ENCODE results near the gene SLC2A13.
"Not testable (repeated sequence)": the region's sequence is repeated elsewhere in the genome, so short reads cannot be mapped to it uniquely, and the experiment has no call there.

Gene SLC2A13

GRCh38 chr12:39803151-39803550 lies 302.7 kb downstream of the SLC2A13 start:
- in situ Hi-C loops (cut with MboI; ENCODE audit: low pct_unique_long_range_greater_than_20kb, low sequenced_read_pairs): no loop called here

DNA sequence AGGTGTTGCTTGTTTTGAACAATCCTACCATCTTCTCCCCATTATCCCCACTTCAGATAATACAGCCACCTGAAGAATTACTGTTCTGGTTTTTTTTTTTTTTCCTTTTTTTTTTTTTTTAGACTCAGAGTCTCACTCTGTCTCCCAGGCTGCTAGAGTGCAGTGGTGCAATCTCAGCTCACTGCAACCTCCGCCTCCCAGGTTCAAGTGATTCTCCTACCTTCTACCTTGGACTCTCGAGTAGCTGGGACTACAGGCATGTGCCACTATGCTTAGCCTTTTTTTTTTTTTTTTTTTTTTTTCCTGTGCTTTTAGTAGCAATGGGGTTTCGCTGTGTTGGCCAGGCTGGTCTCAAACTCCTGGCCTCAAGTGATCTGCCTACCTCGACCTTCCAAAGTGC lies 306.9 kb downstream of the SLC2A13 start:
- no peak for DNase-seq
- in situ Hi-C loops (cut with MboI; ENCODE audit: low pct_unique_long_range_greater_than_20kb, low sequenced_read_pairs): loop anchor here (25.0 kb wide), 1 partner anchor 338 kb away; no protein-coding TSS in a partner anchor

More at GRCh38 chr12:39803151-39803550, 302.7 kb downstream of the SLC2A13 start:
- DNase-seq: no peak

DNA sequence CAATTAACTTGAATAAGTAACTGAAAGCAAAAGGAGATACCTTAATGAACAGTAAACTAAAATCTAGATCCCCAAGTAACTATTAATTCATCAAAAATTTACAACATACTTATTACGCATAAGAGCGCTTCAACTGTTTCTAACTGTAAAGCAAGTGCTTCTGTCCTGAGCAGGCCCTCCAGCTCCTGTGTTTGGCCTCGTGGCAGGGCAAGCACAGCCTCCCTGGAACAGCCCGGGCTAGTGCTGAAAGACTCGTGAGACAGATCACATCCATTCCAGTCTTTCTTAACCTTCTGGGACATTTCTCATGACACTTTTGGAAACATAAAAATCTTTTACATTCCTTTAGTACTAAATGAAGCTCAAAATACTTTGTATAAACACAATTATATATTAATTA lies 307.5 kb downstream of the SLC2A13 start:
- in situ Hi-C loops (cut with MboI; ENCODE audit: low pct_unique_long_range_greater_than_20kb, low sequenced_read_pairs): loop anchor here (25.0 kb wide), 1 partner anchor 339 kb away; no protein-coding TSS in a partner anchor
- no peak for DNase-seq

- no peak for DNase-seq
- in situ Hi-C loops (cut with MboI; ENCODE audit: low pct_unique_long_range_greater_than_20kb, low sequenced_read_pairs): loop anchor here (25.0 kb wide), 1 partner anchor 342 kb away; no protein-coding TSS in a partner anchor
Measured at GRCh38 chr12:39795481-39795880, 310.4 kb downstream of the SLC2A13 start.

DNA sequence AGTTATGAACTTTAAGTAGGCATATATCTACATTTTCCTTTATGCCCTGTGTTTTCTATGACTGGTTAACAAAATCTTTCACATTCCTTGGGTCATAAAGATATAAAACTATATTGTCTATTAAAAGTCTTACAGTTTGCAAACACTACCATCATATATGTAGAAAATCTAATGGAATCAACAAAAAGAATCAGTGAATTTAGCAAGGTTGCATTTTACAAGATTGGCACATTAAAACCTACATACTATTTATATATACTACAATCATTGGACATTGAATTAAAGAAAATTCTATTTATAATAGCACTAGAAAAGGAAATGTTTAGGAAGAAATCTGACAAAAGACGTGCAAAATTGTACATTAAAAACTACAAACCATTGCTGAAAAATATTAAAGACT lies 312.9 kb downstream of the SLC2A13 start:
- DNase-seq: no peak
- in situ Hi-C loops (cut with MboI; ENCODE audit: low pct_unique_long_range_greater_than_20kb, low sequenced_read_pairs): loop anchor here (25.0 kb wide), 1 partner anchor 344 kb away; no protein-coding TSS in a partner anchor

DNA sequence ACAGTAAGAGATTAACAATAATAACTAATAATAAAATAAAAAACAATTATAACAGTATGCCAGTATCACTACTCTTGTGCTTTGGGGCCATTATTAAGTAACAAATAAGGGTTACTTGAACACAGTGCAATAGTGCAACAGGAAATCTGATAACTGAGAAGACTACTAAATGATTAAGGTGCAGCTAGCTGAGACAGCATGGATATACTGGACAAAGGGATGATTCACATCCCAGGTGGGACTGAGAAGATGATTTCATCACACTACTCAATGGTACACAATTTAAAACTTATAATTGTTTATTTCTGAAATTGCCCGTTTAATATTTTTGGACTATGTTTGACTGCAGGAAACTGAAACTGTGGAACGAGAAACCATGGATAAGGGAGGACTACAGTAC lies 317.6 kb downstream of the SLC2A13 start:
- in situ Hi-C loops (cut with MboI; ENCODE audit: low pct_unique_long_range_greater_than_20kb, low sequenced_read_pairs): loop anchor here (25.0 kb wide), 1 partner anchor 349 kb away; no protein-coding TSS in a partner anchor
- DNase-seq: no peak

DNA sequence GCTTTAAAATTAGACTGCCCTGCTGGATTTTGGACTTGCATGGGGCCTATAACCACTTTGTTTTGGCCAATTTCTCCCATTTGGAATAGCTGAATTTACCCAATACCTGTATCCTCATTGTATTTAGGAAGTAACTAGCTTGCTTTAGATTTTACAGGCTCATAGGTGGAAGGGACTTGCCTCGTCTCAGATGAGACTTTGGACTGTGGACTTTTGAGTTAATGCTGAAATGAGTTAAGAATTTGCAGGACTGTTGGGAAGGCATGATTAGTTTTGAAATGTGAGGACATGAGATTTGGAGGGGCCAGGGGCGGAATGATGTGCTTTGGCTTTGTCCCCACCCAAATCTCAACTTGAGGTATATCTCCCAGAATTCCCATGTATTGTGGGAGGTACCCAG lies 320.1 kb downstream of the SLC2A13 start:
- in situ Hi-C loops (cut with MboI; ENCODE audit: low pct_unique_long_range_greater_than_20kb, low sequenced_read_pairs): loop anchor here (25.0 kb wide), 1 partner anchor 351 kb away; no protein-coding TSS in a partner anchor
- DNase-seq: not testable (repeated sequence)

DNA sequence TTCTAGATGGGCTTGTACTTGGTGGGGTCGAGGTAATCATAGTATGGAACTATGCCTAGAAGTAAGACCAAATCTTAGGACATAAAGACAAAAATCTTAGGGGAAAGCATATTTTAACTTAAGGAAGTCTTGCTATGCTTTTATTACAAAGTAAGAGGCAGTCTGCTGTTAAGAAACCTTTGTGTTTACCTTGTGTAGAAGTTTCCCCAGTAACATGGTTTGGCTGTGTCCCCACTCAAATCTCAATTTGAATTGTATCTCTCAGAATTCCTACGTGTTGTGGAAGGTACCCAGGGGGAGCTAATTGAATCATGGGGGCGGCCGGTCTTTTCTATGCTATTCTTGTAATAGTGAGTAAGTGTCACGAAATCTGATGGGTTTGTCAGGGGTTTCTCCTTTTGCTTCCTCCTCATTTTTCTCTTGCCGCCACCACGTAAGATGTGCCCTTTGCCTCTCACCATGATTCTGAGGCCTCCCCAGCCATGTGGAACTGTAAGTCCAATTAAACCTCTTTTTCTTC lies 323.8 kb downstream of the SLC2A13 start:
- DNase-seq: no peak
- in situ Hi-C loops (cut with MboI; ENCODE audit: low pct_unique_long_range_greater_than_20kb, low sequenced_read_pairs): loop anchor here (25.0 kb wide), 1 partner anchor 355 kb away; no protein-coding TSS in a partner anchor

DNA sequence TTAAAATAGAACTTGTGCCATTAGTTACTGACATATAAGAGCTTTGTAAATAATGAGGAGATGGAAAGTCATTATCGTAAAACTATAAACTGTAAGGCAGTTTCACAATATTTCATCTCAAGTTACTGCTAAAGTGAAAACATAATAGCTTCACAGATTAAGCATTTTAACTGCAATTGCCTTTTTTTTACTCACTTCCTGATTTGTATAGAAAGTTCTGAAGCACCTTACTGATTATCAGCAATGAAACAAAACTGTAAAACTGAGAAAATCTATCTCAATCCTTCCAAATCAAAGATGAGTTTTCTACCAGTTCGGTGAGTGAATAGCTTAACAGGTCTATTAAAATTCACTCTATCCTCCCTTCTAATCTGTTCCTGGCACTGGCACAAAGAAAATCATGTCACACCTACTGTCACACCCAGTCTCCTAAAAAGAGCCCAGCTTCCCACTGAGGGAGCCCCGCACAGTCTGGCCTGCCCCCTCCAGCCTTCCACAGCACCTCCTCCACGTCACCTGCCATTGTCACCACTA lies 324.9 kb downstream of the SLC2A13 start:
- in situ Hi-C loops (cut with MboI; ENCODE audit: low pct_unique_long_range_greater_than_20kb, low sequenced_read_pairs): loop anchor here (25.0 kb wide), 1 partner anchor 356 kb away; no protein-coding TSS in a partner anchor
- DNase-seq: no peak

DNA sequence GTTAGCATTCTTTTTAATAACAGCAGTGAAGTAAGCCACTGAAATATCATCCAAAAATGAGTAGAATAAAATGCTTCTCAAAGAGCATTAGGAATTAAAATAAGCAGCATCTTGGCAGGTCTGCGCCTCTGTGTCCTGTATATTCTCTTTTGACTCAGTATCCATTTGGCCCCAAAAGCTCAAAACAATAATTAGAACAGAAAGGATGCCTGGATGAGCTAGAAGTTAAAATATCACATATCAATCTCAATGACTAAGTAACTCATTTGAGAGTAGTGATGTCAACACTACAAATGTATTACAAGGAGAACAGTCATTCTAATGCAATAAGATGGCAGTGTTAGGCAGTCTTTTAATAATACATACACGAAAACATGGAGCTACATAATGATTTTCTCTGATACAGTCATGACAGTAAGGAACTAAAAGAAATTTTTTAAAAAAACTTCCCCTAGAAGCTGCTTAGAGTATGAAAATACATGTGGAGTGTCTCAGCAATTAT lies 325.4 kb downstream of the SLC2A13 start:
- in situ Hi-C loops (cut with MboI; ENCODE audit: low pct_unique_long_range_greater_than_20kb, low sequenced_read_pairs): loop anchor here (25.0 kb wide), 1 partner anchor 357 kb away; no protein-coding TSS in a partner anchor
- no peak for DNase-seq

- DNase-seq: no peak
- in situ Hi-C loops (cut with MboI; ENCODE audit: low pct_unique_long_range_greater_than_20kb, low sequenced_read_pairs): loop anchor here (25.0 kb wide), 1 partner anchor 357 kb away; no protein-coding TSS in a partner anchor
Measured at GRCh38 chr12:39779768-39780340, 326.0 kb downstream of the SLC2A13 start.

GRCh38 chr12:39777465-39777864 lies 328.4 kb downstream of the SLC2A13 start:
- no peak for DNase-seq
- in situ Hi-C loops (cut with MboI; ENCODE audit: low pct_unique_long_range_greater_than_20kb, low sequenced_read_pairs): loop anchor here (25.0 kb wide), 1 partner anchor 360 kb away; no protein-coding TSS in a partner anchor

DNA sequence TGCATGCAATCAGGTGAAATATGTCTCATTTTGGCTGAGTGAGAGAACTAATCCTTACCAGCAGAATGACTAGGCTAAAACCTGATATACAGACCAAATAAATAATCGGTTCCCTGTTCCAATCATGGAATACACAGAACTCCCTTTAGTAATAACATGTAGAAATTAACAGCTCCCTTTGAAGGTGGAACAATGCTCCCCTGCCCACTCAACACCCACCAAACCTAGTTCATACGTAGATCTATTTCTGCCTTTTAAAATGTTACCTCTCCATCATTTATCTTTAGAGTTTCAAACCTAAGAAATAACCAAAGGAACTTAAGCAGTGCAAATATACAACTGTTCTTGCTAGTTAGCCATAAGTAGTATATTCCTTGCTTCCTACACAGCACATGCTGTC lies 332.6 kb downstream of the SLC2A13 start:
- no peak for DNase-seq
- in situ Hi-C loops (cut with MboI; ENCODE audit: low pct_unique_long_range_greater_than_20kb, low sequenced_read_pairs): no loop called here

GRCh38 chr12:39772821-39773259 lies 333.0 kb downstream of the SLC2A13 start:
- in situ Hi-C loops (cut with MboI; ENCODE audit: low pct_unique_long_range_greater_than_20kb, low sequenced_read_pairs): no loop called here
- DNase-seq: no peak

DNA sequence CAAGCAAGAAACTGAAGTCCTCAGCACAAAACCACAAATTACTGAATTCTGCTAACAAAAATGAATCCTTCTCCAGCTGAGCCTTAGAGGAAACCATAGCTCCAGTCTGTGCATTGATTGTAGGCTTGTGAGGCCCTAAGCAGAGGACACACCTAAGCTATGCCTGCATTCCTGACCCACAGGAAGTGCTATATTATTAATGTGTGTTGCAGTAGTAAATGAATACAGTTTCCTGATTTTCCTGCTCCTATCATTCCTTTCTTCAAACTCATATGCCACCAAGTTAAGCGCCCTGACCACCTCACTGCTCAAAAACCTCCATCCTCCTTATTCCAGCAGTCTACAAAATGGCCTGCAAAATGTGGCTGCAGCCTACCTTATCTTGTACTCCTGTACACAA lies 334.4 kb downstream of the SLC2A13 start:
- no peak for DNase-seq
- in situ Hi-C loops (cut with MboI; ENCODE audit: low pct_unique_long_range_greater_than_20kb, low sequenced_read_pairs): no loop called here

- DNase-seq: peak; percentile 32
- in situ Hi-C loops (cut with MboI; ENCODE audit: low pct_unique_long_range_greater_than_20kb, low sequenced_read_pairs): no loop called here
Measured at GRCh38 chr12:39764944-39765560, 340.8 kb downstream of the SLC2A13 start.

- no peak for DNase-seq
- in situ Hi-C loops (cut with MboI; ENCODE audit: low pct_unique_long_range_greater_than_20kb, low sequenced_read_pairs): no loop called here
Measured at GRCh38 chr12:39763890-39764169, 342.1 kb downstream of the SLC2A13 start.

GRCh38 chr12:39763071-39763889 lies 342.6 kb downstream of the SLC2A13 start:
- DNase-seq: no peak
- in situ Hi-C loops (cut with MboI; ENCODE audit: low pct_unique_long_range_greater_than_20kb, low sequenced_read_pairs): no loop called here

GRCh38 chr12:39755478-39755877 lies 350.4 kb downstream of the SLC2A13 start:
- in situ Hi-C loops (cut with MboI; ENCODE audit: low pct_unique_long_range_greater_than_20kb, low sequenced_read_pairs): no loop called here
- no peak for DNase-seq
